A549 (cell line): ENCODE data around the gene NUAK1. TPM values are rescaled to one million over a fixed set of nuclear protein-coding genes. Genes with fewer than 3 reads are reported as not detected.

Experiments
- ATAC-seq, 2 experiments: fragments of 200-7000 bp in 1 of 2; fragments of >200 bp in 1 of 2; cut with Nextera tagmentation in 1 of 2; cut with Tn5 transposase in 1 of 2; 3 replicates each; pipeline versions ENCODE4 v1.8.0 to v1.9.1; 2018 to 2020; ENCODE audit warnings: mild to moderate bottlenecking in 1 of 2, moderate library complexity in 1 of 2
- CTCF ChIA-PET: fragments of 300-600 bp; sonication (Branson Sonifier 250); formaldehyde crosslinking; extraction: SDS; loops from one replicate; lab custom pipeline; 2021; ENCODE audit warnings: antibody characterized with exemption, inconsistent platforms; lab: Yijun Ruan, JAX
- POLR2A ChIA-PET: fragments of 350-600 bp; formaldehyde crosslinking; extraction: SDS; loops from one replicate; lab custom pipeline; 2021; ENCODE audit warnings: antibody characterized with exemption, inconsistent platforms; lab: Yijun Ruan, JAX
- DNase-seq, 2 experiments: peaks; one replicate each; pipeline versions ENCODE4 v3.0.0 to v3.0.0-alpha.2; 2011 to 2016; ENCODE audit warnings: low read depth in 1 of 2, low spot score in 1 of 2
- FAIRE-seq: peaks from 2 replicates; lab custom pipeline; 2011; peaks lifted over from hg19 to GRCh38; lab: Jason Lieb, UNC
- H3K27ac ChIP-seq, 2 experiments: fragments of >200 bp; sonication (Bioruptor Twin); formaldehyde crosslinking; 3 replicates each; pipeline ENCODE4 v1.5.1; 2016 to 2017
- H3K4me1 ChIP-seq: fragments of >200 bp; sonication (Bioruptor Twin); formaldehyde crosslinking; 3 replicates; pipeline ENCODE4 v1.6.1; 2016
- H3K4me2 ChIP-seq: fragments of >200 bp; sonication (Bioruptor Twin); formaldehyde crosslinking; 3 replicates; pipeline ENCODE4 v1.6.1; 2016
- H3K4me3 ChIP-seq: fragments of >200 bp; sonication (Bioruptor Twin); formaldehyde crosslinking; 3 replicates; pipeline ENCODE4 v1.5.1; 2016
- H3K9me3 ChIP-seq: fragments of >200 bp; sonication (Bioruptor Twin); formaldehyde crosslinking; 3 replicates; pipeline ENCODE4 v1.6.1; 2016
- CBX2 ChIP-seq: fragments of 200-600 bp; sonication (generic); IDR thresholded peaks from 2 replicates; pipeline ENCODE4 v1.6.1; 2016; ENCODE audit warnings: low read depth, mild to moderate bottlenecking, borderline replicate concordance
- CBX8 ChIP-seq: fragments of 200-600 bp; sonication (generic); IDR thresholded peaks from 2 replicates; pipeline ENCODE4 v1.6.1; 2016
- EHMT2 ChIP-seq: fragments of 200-600 bp; sonication (generic); IDR thresholded peaks from 2 replicates; pipeline ENCODE4 v1.6.1; 2016; ENCODE audit warnings: antibody characterized with exemption, low read depth, mild to moderate bottlenecking, moderate library complexity
- EP300 ChIP-seq, 2 experiments: fragments of >200 bp; sonication (Bioruptor Twin); formaldehyde crosslinking; IDR thresholded peaks; 2 replicates in 1 of 2; 3 replicates in 1 of 2; pipeline ENCODE4 v1.6.1; 2016 to 2017
- HDAC2 ChIP-seq: fragments of 200-600 bp; sonication (generic); IDR thresholded peaks from 2 replicates; pipeline ENCODE4 v1.6.1; 2016
- HEYL ChIP-seq: fragments of 250-450 bp; sonication (Bioruptor Pico); IDR thresholded peaks from 2 replicates; pipeline ENCODE4 v1.8.0; 2021; ENCODE audit warnings: mild to moderate bottlenecking, moderate library complexity
- MYC ChIP-seq: IDR thresholded peaks from 2 replicates; pipeline ENCODE4 v1.6.1; 2012; ENCODE audit warnings: mild to moderate bottlenecking, inconsistent platforms, low read length, improper control_type of control experiment, borderline replicate concordance
- POLR2A ChIP-seq: IDR thresholded peaks from 2 replicates; pipeline ENCODE4 v1.6.1; 2012; ENCODE audit warnings: mild to moderate bottlenecking, low read length
- POLR2AphosphoS2 ChIP-seq: conservative IDR thresholded peaks from 2 replicates; pipeline ENCODE4 v1.6.1; 2012; ENCODE audit warnings: low read length, improper control_type of control experiment, inconsistent platforms
- TP53 ChIP-seq: fragments of 250-450 bp; sonication (Bioruptor Pico); IDR thresholded peaks from 2 replicates; pipeline ENCODE4 v1.5.0; 2021; ENCODE audit warnings: mild to moderate bottlenecking, moderate library complexity
- ZC3H11A ChIP-seq: fragments of 450-650 bp; IDR thresholded peaks from 2 replicates; pipeline ENCODE4 v1.6.1; 2014; ENCODE audit warnings: antibody characterized with exemption, mild to moderate bottlenecking
- ZFP36 ChIP-seq: fragments of 450-650 bp; IDR thresholded peaks from 2 replicates; pipeline ENCODE4 v1.6.1; 2014; ENCODE audit warnings: borderline replicate concordance; ENCODE audit not compliant: partially characterized antibody
- WGBS: methylation state at CpG from one replicate; pipeline ENCODE4 v1.1.6; 2017; ENCODE audit errors: missing lambda C conversion rate; 5-methylcytosine and 5-hydroxymethylcytosine counted together
- polyA plus RNA-seq, 4 experiments: library from polyadenylated mRNA; depleted of rRNA in 3 of 4; stranded (reverse); fragments of >200 nt; fragmentation: RNase III in 1 of 4; extraction: RNeasy Plus Mini Kit Qiagen cat#74134 plus additional on column Dnase treatment in 1 of 4; gene quantifications; 2 replicates in 3 of 4; 3 replicates in 1 of 4; pipeline ENCODE4 v1.2.3, GENCODE V29; 2011 to 2017
- TF ChIP-seq, protein P1 (sequence below): fragments of 250-450 bp; sonication (Bioruptor Pico); IDR thresholded peaks from 2 replicates; pipeline ENCODE4 v1.5.0; 2021; ENCODE audit warnings: mild to moderate bottlenecking, moderate library complexity, borderline replicate concordance
- TF ChIP-seq, protein P2 (sequence below): IDR thresholded peaks from 2 replicates; pipeline ENCODE4 v1.6.1; 2012
- TF ChIP-seq, protein P3 (sequence below): fragments of 150-350 bp; IDR thresholded peaks from 2 replicates; pipeline ENCODE4 v1.6.1; 2014; ENCODE audit warnings: low read depth, mild to moderate bottlenecking, low read length
- TF ChIP-seq, protein P4 (sequence below): fragments of 250-450 bp; sonication (Bioruptor Pico); IDR thresholded peaks from 2 replicates; pipeline ENCODE4 v1.5.0; 2020; ENCODE audit warnings: low read depth, mild to moderate bottlenecking, moderate library complexity
- TF ChIP-seq, protein P5 (sequence below): fragments of >200 bp; sonication (Bioruptor Twin); formaldehyde crosslinking; IDR thresholded peaks from 2 replicates; pipeline ENCODE4 v1.6.1; 2016
- TF ChIP-seq, protein P6 (sequence below): IDR thresholded peaks from 2 replicates; pipeline ENCODE4 v1.6.1; 2012

NUAK1 gene
- polyA plus RNA-seq, 2 of the 4 experiments (the other 2 are of a cell fraction) = 20.8 to 22.3 TPM

DNA sequence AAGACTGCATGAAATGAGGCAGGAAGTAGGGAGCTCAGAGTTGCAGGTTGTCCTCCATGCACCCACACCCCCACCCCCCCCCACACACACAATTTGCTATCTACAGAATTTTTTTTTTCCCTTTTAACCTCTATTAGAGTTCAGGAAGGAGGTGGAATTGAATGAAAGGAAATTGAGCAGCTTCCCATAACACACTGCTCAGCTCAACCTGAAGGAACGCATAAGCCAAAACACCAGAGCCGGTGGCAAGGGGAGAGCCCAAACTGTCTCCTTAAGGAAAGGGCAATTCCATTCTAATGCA, 74.1 kb downstream of the NUAK1 start:
- FAIRE-seq (no peak), DNase-seq (no peak), ATAC-seq (no peak)
- H3K4me3 ChIP-seq = no peak overlapping the region
- ChIA-PET CTCF (interaction anchor here (1.4 kb wide), 1 partner anchor 14 kb away, joined by 4 read pairs; no protein-coding TSS in a partner anchor), POLR2A (no interaction called here)
- H3K4me1 ChIP-seq = peaks cover 4% of the 10 kb centered on the region; the same call in 1 of the 3 replicates
- 97% methylated on average over 2 of the region's 2 CpGs for WGBS
- H3K4me2 ChIP-seq = no peak overlapping the region
- no peaks in the 10 kb centered on the region for H3K9me3 ChIP-seq
- H3K27ac ChIP-seq = no peak overlapping the region
- no peak for TF ChIP-seq HDAC2
- TF ChIP-seq, protein P1, sequence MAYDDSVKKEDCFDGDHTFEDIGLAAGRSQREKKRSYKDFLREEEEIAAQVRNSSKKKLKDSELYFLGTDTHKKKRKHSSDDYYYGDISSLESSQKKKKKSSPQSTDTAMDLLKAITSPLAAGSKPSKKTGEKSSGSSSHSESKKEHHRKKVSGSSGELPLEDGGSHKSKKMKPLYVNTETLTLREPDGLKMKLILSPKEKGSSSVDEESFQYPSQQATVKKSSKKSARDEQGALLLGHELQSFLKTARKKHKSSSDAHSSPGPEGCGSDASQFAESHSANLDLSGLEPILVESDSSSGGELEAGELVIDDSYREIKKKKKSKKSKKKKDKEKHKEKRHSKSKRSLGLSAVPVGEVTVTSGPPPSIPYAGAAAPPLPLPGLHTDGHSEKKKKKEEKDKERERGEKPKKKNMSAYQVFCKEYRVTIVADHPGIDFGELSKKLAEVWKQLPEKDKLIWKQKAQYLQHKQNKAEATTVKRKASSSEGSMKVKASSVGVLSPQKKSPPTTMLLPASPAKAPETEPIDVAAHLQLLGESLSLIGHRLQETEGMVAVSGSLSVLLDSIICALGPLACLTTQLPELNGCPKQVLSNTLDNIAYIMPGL = no peak
- TF ChIP-seq POLR2AphosphoS2 = no peak
- no peak for TF ChIP-seq POLR2A
- no peak for TF ChIP-seq EHMT2
- no peak for TF ChIP-seq TP53 (CRISPR knock-in tag)
- no peak for TF ChIP-seq CBX2
- no peak for TF ChIP-seq ZFP36
- TF ChIP-seq, protein P2, sequence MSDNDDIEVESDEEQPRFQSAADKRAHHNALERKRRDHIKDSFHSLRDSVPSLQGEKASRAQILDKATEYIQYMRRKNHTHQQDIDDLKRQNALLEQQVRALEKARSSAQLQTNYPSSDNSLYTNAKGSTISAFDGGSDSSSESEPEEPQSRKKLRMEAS = no peak

DNA sequence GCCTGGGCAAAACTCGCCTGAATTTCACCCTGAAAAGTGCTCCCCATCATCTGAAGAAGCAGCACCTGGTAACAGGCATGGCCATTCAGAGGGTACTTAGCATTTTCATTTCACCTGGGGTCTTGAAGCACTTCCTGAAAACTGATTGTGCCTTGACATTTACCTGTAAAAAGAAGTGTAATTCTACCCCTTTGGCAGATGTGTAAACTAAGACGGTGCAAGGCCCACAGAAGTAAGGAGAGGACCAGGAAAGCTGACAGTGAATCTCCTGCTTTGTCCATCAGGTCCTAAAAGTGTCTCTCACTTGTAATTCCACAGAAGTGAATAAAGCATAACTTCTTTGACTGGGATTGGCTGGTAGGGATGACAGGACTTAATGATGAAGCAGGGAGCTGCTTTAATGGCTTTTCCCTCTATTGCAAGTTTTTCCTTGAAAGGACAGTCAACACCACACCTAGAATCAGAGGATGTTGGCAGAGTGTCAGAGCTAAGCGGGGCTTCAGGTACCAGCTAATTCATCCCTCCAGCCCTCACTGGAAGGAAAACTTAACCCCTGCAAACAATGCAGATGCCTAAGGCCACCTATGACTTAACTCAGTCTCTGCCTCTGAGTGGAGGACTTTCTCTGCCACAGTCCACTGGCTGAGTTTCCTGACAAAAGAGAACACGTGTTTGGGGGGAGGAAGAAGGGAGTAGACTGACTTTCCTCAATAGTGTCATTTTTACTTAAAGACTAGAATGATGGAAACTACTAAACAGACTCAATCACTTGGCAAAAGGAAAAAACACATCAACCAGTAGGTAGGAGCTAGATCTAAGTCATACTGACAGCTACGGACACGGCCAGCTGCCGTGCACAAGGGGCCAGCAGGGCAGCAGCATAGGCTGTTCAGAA, 74.7 kb downstream of the NUAK1 start:
- no peaks in the 10 kb centered on the region for H3K9me3 ChIP-seq
- no peak for DNase-seq
- no peak overlapping the region for H3K4me2 ChIP-seq
- no peak for ATAC-seq
- no peak overlapping the region for H3K27ac ChIP-seq
- ChIA-PET POLR2A (no interaction called here), CTCF (interaction anchor here (1.4 kb wide), 1 partner anchor 15 kb away, joined by 4 read pairs; no protein-coding TSS in a partner anchor)
- no peak overlapping the region for H3K4me3 ChIP-seq
- FAIRE-seq = no peak
- WGBS = 84% methylated on average over 7 of the region's 7 CpGs
- peaks cover 4% of the 10 kb centered on the region; the same call in 1 of the 3 replicates for H3K4me1 ChIP-seq
- TF ChIP-seq, protein P3, sequence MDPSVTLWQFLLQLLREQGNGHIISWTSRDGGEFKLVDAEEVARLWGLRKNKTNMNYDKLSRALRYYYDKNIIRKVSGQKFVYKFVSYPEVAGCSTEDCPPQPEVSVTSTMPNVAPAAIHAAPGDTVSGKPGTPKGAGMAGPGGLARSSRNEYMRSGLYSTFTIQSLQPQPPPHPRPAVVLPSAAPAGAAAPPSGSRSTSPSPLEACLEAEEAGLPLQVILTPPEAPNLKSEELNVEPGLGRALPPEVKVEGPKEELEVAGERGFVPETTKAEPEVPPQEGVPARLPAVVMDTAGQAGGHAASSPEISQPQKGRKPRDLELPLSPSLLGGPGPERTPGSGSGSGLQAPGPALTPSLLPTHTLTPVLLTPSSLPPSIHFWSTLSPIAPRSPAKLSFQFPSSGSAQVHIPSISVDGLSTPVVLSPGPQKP = no peak
- TF ChIP-seq, protein P4, sequence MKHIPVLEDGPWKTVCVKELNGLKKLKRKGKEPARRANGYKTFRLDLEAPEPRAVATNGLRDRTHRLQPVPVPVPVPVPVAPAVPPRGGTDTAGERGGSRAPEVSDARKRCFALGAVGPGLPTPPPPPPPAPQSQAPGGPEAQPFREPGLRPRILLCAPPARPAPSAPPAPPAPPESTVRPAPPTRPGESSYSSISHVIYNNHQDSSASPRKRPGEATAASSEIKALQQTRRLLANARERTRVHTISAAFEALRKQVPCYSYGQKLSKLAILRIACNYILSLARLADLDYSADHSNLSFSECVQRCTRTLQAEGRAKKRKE (CRISPR knock-in tag) = no peak
- TF ChIP-seq HEYL (CRISPR knock-in tag) (no peak), ZFP36 (no peak), CBX8 (no peak), CBX2 (no peak), ZC3H11A (no peak), EP300 (IDR thresholded peaks at IDR 0.05) (no peak), MYC (no peak)
- TF ChIP-seq, protein P5, sequence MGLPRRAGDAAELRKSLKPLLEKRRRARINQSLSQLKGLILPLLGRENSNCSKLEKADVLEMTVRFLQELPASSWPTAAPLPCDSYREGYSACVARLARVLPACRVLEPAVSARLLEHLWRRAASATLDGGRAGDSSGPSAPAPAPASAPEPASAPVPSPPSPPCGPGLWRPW = no peak
- TF ChIP-seq, protein P6, sequence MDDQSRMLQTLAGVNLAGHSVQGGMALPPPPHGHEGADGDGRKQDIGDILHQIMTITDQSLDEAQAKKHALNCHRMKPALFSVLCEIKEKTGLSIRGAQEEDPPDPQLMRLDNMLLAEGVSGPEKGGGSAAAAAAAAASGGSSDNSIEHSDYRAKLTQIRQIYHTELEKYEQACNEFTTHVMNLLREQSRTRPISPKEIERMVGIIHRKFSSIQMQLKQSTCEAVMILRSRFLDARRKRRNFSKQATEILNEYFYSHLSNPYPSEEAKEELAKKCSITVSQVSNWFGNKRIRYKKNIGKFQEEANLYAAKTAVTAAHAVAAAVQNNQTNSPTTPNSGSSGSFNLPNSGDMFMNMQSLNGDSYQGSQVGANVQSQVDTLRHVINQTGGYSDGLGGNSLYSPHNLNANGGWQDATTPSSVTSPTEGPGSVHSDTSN = no peak
